Measurements from ENCODE around the gene OR9A2.

Gene OR9A2

DNA sequence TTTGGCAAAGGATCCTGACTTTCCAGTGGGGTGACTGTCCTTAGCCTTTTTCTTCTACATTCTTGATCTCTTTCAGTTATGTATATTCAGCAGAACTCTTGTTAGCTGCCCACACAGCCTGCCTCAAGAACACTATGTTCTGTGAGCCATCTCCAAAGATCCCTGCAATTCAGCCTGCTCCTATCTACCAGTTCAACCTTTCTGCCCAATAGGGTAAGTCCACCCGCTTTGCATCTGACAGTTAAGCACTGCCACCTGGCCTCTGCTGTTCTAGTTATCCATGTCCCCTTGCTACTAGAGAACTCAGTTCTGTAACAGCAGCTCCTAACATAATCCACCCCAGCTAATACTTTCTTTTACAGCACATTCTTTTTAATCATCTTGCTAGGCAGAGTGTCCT lies 13.5 kb downstream of the OR9A2 start:
- no peak for TF ChIP-seq CTCF (conservative IDR thresholded peaks at IDR 0.05; ENCODE audit: low read length)
- DNase-seq (ENCODE audit: low read depth): no peak
- H3K4me3 ChIP-seq (ENCODE audit: low read length): no peak overlapping the region

DNA sequence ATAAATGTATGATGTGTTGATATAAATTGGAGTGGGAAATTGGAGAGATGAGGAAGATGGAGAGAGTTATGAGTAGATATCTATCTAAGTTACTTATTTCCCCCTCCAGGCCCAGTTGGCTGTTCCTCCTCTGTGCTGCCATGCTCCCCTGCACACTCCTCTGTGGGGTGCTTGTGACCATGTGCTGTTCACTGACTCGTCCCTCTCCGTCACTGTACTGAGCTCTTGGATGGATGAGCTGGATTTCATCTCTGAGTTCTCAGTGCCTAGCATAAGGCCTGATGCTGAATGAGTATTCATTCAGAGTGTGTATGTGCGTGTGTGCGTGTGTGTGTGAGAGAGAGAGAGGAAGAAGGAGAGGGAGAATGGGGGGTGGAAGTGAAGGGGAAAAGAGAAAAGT lies 14.5 kb downstream of the OR9A2 start:
- no peak overlapping the region for H3K4me3 ChIP-seq (ENCODE audit: low read length)
- no peak for DNase-seq (ENCODE audit: low read depth)
- no peak for TF ChIP-seq CTCF (conservative IDR thresholded peaks at IDR 0.05; ENCODE audit: low read length)

GRCh38 chr7:143012001-143012400 lies 14.9 kb downstream of the OR9A2 start:
- DNase-seq (ENCODE audit: low read depth): no peak
- no peak overlapping the region for H3K4me3 ChIP-seq (ENCODE audit: low read length)
- TF ChIP-seq CTCF (conservative IDR thresholded peaks at IDR 0.05; ENCODE audit: low read length): no peak

- TF ChIP-seq CTCF (conservative IDR thresholded peaks at IDR 0.05; ENCODE audit: low read length): peak; percentile 95
- DNase-seq (ENCODE audit: low read depth): peak; percentile 53
Observed at GRCh38 chr7:143008007-143008901, 18.7 kb downstream of the OR9A2 start.

DNA sequence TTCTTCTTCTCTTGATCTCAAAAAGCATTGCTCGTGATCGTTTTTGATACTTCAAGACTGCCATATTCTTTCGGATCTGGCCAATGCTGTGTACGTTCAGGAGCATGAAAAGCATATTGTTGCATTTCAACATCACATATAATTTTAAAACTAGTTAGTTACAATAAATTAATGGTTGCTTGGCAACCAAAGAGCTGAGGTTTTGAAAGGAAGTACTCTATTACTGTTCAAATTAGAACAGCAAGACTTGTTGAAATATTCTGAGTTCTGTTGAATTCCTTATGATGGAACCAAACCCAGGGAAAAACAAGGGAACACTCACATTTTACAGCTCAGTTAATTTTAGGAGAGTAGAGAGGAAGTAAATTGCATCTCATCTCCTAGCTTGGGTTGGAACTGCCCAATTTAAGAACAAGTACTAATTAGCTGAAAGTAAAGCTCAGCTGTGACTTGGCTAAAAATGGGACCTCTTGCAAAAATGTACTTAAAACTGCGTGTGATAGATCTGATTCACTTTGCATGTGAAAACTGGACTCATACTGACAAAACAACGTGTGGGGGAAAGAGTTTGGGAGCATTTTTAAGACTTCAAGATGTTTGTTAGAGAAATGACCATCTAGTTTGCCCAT lies 21.2 kb downstream of the OR9A2 start:
- no peak for TF ChIP-seq CTCF (conservative IDR thresholded peaks at IDR 0.05; ENCODE audit: low read length)
- DNase-seq (ENCODE audit: low read depth): no peak
- H3K4me3 ChIP-seq (ENCODE audit: low read length): no peak overlapping the region

More at GRCh38 chr7:143008007-143008901, 18.7 kb downstream of the OR9A2 start:
- H3K4me3 ChIP-seq (ENCODE audit: low read length): no peak overlapping the region

GRCh38 chr7:143003393-143004051 lies 23.4 kb downstream of the OR9A2 start:
- H3K4me3 ChIP-seq (ENCODE audit: low read length): peak overlapping the region; percentile 2; the same call in 1 of the 2 replicates
- DNase-seq (ENCODE audit: low read depth): peak; percentile 52
- TF ChIP-seq CTCF (conservative IDR thresholded peaks at IDR 0.05; ENCODE audit: low read length): peak; percentile 76
